ENCODE measurements around the gene PNMA6E. TPM values are rescaled to one million over a fixed set of nuclear protein-coding genes. Genes with fewer than 3 reads are reported as not detected.
"Not testable (repeated sequence)": the region's sequence is repeated elsewhere in the genome, so short reads cannot be mapped to it uniquely, and the experiment has no call there.

PNMA6E gene
- total RNA-seq, 6 experiments from 2014 or later = not detected

DNA sequence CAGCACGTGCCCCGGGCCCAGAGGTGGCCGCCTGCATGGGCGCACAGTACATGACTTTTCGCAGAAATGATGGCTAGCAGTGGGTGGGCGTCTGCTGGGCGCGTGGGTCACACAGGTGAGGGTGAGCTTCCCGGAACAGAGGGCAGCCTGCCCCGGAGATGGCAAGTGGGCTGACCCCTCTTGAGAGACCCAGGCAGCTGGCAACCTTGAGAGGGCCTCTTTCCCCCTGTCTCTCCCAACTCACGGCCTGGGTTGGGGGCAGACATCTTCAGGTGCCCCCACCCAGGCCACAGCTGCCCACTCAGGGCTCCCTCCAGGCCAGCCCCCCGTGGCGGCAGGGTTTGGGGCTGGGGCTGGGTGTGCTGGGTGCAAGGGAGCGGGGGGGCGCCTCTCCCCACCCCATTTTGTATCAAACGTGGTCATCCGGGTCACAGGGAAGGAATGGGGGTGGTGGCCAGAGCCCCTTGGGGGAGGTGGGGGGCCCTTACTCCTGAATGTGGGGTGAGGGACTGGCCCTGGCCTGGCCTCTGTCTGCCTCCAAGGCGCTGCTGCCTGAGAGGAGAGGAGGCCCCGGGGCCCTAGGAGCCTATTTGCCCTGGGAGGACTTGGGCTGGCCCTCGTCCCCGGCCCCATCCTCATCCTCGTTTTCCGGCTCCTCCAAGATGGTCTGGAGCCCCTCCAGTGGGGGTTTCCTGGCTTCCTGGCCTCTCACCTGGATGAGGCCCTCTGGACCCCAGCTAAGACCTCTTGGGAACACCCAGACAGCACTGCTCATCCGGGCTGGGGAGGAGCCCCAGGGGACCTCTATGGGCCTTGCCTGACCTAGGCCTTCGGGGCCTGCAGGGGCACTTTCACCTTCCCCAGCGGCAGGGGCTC, 4.6 kb downstream of the PNMA6E start:
- H3K27me3 ChIP-seq = no peaks in the 10 kb centered on the region
- no CpG with 5 or more reads among the region's 26 CpGs for WGBS (ENCODE audit: insufficient coverage, low coverage, low lambda C conversion rate, missing lambda C conversion rate)
- intact Hi-C loops (cut with DNase I) = no loop called here
- no peaks in the 10 kb centered on the region for H3K9me3 ChIP-seq
- H3K4me3 ChIP-seq = no peak overlapping the region
- H3K36me3 ChIP-seq = no peaks in the 10 kb centered on the region
- no peak for DNase-seq
- no peaks in the 10 kb centered on the region for H3K4me1 ChIP-seq
- no peak overlapping the region for H3K27ac ChIP-seq
- TF ChIP-seq, protein P1, sequence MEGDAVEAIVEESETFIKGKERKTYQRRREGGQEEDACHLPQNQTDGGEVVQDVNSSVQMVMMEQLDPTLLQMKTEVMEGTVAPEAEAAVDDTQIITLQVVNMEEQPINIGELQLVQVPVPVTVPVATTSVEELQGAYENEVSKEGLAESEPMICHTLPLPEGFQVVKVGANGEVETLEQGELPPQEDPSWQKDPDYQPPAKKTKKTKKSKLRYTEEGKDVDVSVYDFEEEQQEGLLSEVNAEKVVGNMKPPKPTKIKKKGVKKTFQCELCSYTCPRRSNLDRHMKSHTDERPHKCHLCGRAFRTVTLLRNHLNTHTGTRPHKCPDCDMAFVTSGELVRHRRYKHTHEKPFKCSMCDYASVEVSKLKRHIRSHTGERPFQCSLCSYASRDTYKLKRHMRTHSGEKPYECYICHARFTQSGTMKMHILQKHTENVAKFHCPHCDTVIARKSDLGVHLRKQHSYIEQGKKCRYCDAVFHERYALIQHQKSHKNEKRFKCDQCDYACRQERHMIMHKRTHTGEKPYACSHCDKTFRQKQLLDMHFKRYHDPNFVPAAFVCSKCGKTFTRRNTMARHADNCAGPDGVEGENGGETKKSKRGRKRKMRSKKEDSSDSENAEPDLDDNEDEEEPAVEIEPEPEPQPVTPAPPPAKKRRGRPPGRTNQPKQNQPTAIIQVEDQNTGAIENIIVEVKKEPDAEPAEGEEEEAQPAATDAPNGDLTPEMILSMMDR (IDR thresholded peaks at IDR 0.05) = no peak
- no peak for TF ChIP-seq POLR2A (IDR thresholded peaks at IDR 0.05)
- ATAC-seq = no peak

DNA sequence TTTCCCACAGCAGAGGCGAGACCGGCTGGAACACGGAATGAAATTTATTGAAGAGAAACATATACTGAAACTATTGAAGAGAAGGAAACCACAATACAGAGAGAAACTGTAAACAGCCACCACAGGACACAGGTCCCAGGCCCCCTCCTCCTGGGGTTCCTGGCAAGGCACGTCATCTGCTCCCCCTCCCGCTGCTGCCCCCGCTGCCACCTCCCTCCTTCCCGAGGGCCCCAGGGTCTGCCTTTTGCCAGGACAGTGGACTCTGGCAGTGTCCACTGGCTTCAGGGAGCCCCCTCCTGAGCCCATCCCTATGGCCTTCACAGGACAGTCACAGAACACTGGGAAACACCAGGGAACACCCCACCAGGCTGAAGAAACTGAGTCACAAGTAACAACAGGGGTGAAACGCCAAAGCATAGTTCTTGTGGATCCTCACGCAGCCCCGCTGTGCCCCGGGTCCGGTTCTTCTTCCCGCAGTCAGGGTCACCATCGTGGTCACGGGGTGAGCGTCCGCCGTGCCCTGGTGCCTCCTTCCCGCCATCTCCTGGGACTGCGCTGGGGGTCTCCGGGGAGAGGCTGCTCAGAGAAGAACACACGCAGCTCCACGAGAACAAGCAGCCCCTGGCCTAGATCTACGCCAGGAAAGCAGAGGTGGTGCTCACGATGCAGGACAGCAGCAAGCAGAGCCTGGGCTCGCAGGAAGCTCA, 5.4 kb downstream of the PNMA6E start:
- Histone ChIP-seq H3K36me3 (no peaks in the 10 kb centered on the region), H3K4me3 (no peak overlapping the region), H3K9me3 (no peaks in the 10 kb centered on the region), H3K27me3 (no peaks in the 10 kb centered on the region), H3K27ac (no peak overlapping the region), H3K4me1 (no peaks in the 10 kb centered on the region)
- TF ChIP-seq, protein P1 (IDR thresholded peaks at IDR 0.05) = no peak
- no peak for TF ChIP-seq POLR2A (IDR thresholded peaks at IDR 0.05)
- DNase-seq (no peak), ATAC-seq (no peak)
- intact Hi-C loops (cut with DNase I) = no loop called here
- 86% methylated on average over 10 of the region's 26 CpGs for WGBS (ENCODE audit: insufficient coverage, low coverage, low lambda C conversion rate, missing lambda C conversion rate)

DNA sequence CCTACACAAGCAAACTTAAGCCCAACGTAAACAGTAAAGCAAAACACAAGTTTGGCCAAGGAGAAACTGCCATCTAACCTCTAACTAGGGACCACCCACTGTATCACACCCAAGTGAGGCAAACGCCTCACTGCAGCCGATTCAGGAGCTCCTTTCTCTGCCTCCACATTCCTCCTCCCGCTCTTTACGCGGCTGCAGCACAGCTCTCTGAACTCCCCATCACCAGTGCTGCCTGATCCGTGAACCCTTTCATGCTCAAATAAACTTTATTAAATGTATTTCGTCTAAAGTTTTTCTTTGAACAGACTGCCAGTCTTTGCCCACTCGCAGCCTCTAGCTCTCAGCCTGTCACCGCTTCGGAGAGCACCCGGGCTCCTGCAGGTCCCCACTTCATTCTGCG, 6.5 kb downstream of the PNMA6E start:
- 57% methylated on average over 7 of the region's 13 CpGs for WGBS (ENCODE audit: insufficient coverage, low coverage, low lambda C conversion rate, missing lambda C conversion rate)
- no peak for ATAC-seq
- H3K9me3 ChIP-seq = no peaks in the 10 kb centered on the region
- no peak overlapping the region for H3K27ac ChIP-seq
- H3K36me3 ChIP-seq = no peaks in the 10 kb centered on the region
- TF ChIP-seq, protein P1 (IDR thresholded peaks at IDR 0.05) = no peak
- TF ChIP-seq POLR2A (IDR thresholded peaks at IDR 0.05) = no peak
- intact Hi-C loops (cut with DNase I) = no loop called here
- no peak for DNase-seq
- H3K4me1 ChIP-seq = no peaks in the 10 kb centered on the region
- no peaks in the 10 kb centered on the region for H3K27me3 ChIP-seq
- no peak overlapping the region for H3K4me3 ChIP-seq

DNA sequence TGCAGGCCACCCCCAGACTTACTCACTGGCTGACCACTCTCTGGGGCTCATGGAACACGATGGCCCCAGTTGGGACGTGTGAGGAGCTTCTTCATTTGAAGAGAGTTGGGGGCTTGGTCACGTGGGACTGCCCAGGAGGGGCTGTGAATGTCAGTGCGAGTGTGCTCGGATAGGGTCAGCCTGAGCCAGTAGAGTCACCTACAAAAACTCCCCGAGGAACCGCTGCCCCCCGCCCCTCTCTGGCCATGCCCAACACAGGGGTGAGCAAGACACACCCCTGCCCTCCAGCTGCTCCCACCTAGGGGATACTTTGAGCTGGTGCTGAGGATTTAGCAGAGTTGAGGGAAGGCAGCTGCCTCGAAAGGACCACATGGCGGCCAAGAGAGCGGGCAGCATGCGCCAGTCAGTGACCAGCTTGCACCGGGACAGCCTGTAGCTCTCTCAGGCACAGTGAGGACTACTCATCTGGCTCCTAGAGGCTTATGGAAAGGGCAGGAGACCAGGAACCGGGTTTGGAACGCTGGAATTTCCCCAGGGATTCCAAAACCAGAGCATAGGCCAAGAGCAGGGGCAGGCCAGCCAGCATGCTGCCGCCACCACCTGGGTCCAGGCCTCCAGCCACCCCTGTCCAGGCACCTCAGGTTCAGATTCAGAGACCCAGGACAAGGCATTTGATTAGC, 8.4 kb downstream of the PNMA6E start:
- TF ChIP-seq, protein P1 (IDR thresholded peaks at IDR 0.05) = no peak
- TF ChIP-seq POLR2A (IDR thresholded peaks at IDR 0.05) = no peak
- Histone ChIP-seq H3K36me3 (no peaks in the 10 kb centered on the region), H3K27ac (no peak overlapping the region), H3K4me3 (no peak overlapping the region), H3K4me1 (no peaks in the 10 kb centered on the region), H3K27me3 (no peaks in the 10 kb centered on the region), H3K9me3 (no peaks in the 10 kb centered on the region)
- ATAC-seq (no peak), DNase-seq (no peak)
- 84% methylated on average over 6 of the region's 16 CpGs for WGBS (ENCODE audit: insufficient coverage, low coverage, low lambda C conversion rate, missing lambda C conversion rate)
- intact Hi-C loops (cut with DNase I) = no loop called here

DNA sequence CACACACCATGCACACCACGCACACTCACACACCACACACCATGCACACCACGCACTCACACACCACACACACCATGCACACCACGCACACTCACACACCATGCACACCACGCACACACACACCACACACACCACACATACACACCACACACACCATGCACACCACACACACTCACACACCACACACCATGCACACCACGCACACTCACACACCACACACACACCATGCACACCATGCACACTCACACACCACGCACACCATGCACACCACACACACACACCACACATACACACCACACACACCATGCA, 11.7 kb downstream of the PNMA6E start:
- H3K9me3 ChIP-seq; H3K4me3 ChIP-seq; H3K4me1 ChIP-seq; DNase-seq; H3K27ac ChIP-seq; intact Hi-C loops (cut with DNase I); H3K36me3 ChIP-seq; ATAC-seq; H3K27me3 ChIP-seq: not testable (repeated sequence)
- WGBS (ENCODE audit: insufficient coverage, low coverage, low lambda C conversion rate, missing lambda C conversion rate) = 82% methylated on average over 6 of the region's 6 CpGs
